Measurements from ENCODE around the gene POU2AF1.
"Not testable (repeated sequence)": the region's sequence is repeated elsewhere in the genome, so short reads cannot be mapped to it uniquely, and the experiment has no call there.

The POU2AF1 gene

DNA sequence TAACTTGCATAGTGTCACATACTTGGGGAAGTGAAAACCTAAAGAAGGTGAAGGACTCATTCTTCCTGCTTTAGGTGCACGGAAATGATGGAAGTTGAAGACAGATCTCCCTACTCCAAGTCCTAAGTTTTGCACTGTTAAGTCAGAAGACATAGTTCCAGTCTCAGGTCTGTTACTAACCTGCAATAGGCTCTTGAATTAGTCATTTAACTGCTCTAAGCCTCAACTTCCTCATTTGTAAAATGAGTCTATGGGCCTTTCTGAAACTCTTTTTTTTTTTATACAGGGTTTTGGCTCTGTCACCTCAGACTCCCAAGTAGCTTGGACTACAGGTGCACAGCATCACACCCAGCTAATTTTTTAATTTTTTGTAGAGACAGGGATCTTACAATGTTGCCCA, 30.8 kb upstream of the POU2AF1 start:
- DNase-seq (ENCODE audit: low read depth): no peak

DNA sequence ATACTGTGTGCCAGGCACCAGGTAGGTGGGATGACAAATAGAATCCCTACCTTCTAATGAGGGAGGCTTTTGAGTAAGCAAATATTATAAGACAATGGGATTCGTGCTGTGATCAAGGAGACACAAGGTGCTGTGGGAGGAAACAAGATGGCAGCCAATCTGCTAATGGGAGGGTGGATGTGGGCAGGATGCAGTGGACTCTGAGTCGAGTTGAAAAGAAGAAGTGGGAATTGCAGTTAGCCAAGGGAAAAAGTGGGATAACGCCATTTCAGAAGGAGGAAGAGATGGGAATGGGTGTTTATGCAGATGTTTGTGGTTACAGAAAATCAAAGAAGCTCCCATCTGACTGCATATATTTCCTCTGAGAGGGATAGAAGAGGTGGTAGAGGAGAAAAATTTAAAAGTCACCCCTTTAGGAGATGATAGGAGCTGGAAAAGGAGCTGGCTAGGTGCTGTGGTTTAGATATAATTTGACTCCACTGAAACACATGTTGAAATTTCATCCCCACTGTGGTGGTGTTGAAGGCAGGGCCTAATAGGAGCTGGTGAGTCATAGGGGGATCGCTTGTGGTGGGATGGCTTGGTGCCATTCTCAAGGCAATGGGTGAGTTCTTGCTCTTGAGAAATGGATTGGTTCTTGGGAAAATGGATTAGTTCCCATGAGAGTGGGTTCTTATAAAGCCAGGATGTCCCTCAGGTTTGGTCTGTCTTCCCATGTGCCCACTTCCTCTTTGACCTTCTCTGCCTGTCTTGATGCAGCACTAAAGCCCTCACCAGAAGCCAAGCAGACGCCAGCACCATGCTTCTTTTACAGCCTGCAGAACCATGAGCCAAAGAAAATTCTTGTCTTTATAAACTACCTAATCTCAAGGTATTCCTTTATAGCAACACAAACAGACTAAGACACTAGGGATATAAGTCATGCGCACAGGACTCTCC, 30.0 kb upstream of the POU2AF1 start:
- no peak for DNase-seq (ENCODE audit: low read depth)

DNA sequence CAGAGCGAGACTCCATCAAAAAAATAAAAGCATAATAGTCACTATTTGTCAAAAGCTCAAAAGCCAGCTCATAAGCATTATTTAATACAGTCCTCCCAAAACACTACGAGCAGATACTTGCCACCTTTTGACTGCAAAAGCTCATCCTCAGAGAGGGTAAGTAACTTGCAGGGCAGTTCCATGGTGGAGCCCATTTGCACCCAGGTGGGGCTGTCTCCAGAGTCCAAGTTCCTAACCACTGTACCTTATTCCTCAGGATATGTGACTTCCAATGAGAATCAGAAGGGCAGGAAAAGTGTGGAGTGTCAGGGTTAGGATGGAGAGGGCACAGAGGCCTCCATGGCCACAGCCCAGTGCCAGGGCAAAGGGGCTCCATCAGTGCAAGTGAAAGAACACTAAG, 28.6 kb upstream of the POU2AF1 start:
- no peak for DNase-seq (ENCODE audit: low read depth)

DNA sequence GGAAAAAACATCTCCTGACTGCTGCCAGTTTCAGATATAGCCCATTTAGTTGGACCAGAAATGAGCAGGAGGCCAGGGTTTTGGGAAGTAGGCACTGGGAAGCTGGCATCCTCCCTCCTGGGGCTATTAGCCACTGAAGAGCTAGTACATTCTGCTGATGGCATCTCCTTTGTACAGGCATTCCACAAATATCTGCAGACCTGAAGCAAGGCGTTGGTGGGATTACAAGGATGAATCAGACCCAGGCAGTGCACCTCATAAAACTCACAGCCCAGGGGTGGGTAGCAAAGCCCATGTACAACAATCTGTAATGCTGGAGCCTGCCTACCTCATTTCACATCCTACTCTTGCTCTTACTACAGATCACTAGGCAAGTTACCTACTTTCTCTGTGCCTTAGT, 27.5 kb upstream of the POU2AF1 start:
- no peak for DNase-seq (ENCODE audit: low read depth)

DNA sequence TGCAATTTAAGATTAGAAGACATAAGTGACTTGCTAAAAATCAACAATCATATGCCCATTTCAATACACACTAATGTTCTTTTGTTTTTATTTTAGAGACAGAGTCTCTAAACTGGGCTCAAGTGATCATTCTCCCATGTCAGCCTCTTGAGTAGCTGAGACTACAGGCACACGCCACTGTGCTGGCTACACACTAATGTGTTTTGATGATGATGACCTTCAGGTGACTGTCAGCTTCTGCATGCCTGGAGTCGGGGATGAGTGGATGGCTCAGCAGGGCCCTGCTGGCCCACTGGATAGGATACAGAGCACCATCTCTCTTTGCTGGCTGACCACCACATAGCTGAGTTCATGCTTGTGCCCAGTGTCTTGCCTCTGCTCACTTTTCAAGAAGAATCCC, 27.0 kb upstream of the POU2AF1 start:
- no peak for DNase-seq (ENCODE audit: low read depth)

DNA sequence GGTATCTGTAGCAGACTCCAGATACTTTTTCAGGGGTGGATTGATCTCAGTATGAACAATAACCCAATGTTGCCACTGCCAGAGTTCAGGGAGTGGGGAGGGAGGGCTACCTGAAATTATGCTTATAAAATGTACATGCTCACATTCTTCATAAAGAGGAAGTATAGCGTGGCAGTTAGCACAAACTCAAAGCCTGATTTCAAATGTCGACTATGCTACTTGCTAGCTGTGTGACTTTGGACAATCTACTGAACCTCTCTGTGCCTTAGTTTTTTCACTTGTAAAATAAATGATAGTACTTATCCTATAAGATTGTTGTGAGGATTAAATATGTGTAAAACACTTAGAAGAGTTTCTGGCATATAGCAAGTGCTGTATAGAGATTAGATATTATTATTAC, 26.5 kb upstream of the POU2AF1 start:
- no peak for DNase-seq (ENCODE audit: low read depth)

DNA sequence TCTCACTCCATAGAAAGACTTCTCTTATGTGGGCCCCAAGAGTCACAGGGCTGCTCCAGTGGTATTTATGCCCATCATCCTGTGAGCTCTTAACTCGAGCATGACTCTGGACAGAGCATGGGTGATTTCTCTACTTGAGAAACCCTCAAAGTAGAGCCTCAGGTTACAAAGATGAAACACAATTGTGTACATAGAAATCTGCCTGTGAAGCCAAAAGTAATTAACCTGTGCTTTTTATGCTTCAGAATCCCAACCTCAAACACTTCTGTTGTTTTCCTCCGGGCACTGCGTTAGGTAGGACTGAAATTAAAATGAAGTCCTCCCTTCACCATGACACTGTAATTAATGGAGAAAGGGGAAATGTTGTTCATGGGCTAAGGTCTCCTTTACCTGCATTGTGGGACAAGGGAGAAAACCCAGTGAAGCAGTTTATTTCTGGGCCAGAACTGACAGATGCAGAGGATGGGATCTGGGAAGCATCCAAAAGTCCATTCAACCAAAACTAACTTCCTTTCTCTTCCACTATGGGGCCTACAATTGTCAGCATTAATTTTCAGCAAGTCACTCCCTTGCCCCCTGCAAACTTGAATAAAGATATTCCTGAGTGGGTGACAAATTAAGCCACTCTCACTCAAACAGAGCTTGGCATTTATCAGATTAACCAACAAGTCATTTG, 24.1 kb upstream of the POU2AF1 start:
- no peak for DNase-seq (ENCODE audit: low read depth)

DNA sequence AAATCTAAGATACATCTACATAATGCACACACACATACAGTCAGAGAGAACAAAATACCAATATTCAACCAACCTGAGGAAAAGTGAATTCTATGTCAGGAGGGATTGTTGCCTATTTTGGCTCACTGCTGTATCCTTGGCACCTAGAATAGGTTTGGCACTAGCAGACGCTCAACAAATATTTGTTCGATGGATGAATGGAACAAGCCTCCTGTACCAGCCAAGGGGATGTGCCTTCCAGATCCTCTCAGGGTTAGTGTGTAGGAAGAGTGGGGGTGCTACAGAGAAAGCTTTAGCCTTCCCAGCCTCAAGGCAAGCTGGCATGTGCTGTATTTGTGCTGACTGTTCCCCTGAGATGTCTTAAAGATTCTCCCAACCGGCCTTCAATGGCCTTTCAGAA, 23.3 kb upstream of the POU2AF1 start:
- DNase-seq (ENCODE audit: low read depth): no peak

DNA sequence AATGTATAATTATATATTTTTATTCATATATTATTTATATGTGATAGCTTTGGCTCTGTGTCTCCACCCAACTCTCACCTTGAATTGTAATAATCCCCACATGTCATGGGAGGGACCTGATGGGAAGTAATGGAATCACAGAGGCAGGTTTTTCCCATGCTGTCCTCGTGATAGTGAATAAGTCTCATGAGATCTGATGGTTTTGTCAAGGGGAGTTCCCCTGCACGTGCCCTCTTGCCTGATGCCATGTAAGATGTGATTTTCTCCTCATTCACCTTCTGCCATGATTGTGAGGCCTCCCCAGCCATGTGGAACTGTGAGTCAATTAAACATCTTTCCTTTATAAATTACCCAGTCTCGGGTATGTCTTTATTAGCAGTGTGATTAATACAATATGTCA, 22.9 kb upstream of the POU2AF1 start:
- not testable (repeated sequence) for DNase-seq (ENCODE audit: low read depth)

DNA sequence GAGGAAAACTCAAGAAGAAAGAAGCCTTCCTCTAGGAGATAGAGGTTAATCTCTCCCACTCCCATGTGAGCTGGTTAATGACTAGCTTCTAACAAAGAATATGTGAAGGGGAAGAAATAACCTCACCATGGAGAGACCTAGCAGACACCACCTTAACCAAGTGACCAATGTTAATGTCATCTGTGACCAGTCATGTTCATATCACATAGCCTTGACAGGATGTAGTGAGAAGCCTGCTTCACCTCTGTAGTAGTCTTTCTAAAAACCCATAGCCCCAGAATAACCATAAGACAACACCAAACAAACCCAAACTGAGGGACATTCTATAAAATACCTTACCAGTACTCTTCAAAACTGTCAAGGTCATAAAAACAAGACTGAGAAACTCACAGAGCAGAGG, 21.5 kb upstream of the POU2AF1 start:
- no peak for DNase-seq (ENCODE audit: low read depth)

DNA sequence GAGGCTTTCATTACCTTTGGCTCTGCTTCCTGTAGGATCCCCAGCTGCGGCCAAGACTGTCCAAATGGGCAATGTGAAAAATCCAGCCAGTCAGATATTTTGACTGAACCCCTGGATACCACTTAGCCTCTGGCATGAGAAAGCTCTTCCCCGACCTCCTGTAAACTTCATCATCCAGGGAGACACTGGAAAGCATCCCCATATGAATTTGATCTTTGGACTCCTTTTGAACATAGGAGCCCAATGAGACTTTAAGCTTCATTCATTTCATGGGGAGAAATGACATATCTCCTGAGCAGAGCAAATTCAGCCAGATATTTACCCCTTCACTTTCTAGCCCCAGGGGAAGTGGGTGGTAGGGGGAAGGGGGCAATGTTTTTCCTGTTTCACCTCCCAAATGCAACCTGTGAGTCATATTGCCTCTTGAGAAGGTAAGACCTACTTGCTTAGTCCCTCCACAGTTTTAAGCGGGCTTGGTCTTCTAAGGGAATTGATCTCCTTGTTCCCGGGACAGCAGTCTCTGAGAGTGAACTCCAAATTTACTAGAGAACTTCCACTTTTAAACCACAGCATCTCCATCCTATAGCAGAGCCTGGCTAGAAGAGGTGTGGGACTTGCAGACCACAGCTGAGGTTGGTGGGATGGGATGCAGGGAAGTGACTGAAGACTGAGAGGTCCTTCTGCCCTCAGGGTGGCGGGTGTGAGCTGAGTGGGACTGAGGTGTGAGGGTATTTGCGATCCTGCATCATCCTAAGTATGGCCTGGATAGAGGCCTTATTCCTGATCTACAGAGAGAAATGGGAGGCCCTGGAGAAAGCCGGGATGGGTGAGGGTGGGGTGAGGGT, 20.3 kb upstream of the POU2AF1 start:
- no peak for DNase-seq (ENCODE audit: low read depth)

DNA sequence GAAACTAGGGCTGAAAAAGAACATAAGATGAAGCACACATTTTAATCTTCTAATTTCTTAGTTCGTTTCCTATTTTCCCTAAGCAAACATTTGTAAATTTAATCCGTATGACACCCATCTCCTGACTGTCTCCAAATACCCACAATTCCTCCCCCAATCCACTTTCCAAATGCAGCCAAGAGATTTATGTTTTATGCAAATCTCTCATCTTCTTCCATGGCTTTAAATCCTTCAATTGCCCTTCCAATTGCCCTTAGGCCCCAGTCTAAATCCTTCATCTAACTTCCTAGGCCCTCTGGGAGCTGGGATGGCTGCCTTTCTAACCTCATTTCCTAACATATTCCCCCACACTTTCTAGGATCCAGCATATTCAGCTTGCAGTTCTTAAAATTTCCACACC, 18.0 kb upstream of the POU2AF1 start:
- no peak for DNase-seq (ENCODE audit: low read depth)

DNA sequence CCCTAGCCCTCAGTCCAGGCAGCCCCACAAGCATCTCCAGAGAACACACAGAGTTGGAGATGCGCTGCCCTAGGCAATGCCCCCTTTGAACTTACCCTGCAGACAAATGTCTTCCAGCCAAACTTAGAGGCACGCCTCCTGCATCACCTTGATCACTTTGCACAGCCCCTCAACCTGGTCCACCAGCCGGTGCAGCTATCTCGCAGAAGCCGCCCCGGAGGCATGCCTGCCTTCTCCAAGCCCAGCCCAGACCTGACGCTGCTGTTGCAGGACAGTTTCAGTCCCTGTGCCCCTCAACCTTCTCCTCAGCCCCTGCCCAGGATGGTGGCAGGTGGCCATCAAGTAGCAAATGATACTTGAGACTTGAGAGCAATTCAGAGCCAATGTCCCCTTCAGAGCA, 16.7 kb upstream of the POU2AF1 start:
- no peak for DNase-seq (ENCODE audit: low read depth)

DNA sequence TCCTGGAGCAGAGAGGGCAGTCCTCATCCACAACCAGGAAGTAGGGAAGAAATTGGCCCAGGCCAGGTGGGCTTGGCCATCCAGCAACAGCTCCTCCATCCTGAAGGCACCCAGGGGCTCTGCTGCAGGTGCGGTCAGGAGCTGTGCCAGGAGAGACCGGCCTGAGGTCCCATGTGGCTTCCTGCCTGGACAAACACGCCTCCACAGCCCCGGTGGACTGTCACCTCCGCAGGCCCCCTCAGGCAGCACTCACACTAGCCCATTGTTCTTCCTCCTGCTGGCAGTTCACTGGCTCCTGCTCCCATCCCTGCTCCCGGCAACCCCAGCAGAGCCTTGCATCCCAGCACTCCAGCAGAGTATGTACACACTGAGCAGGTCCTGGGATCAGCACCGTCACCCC, 16.0 kb upstream of the POU2AF1 start:
- no peak for DNase-seq (ENCODE audit: low read depth)

DNA sequence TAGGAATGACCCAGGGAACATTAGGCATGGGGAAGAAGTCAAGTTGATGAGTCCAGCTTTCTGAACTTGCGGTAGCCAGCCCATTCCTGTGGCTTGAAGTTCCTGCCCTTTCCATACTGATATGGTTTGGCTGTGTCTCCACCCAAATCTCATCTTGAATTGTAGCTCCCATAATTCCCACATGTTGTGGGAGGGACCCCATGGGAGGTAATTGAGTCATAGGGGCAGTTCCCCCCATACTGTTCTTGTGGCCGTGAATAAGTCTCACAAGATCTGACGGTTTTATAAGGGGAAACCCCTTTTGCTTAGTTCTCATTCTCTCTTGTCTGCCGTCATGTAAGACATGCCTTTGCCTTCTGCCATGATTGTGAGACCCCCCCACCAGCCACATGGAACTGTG, 15.1 kb upstream of the POU2AF1 start:
- DNase-seq (ENCODE audit: low read depth): not testable (repeated sequence)

DNA sequence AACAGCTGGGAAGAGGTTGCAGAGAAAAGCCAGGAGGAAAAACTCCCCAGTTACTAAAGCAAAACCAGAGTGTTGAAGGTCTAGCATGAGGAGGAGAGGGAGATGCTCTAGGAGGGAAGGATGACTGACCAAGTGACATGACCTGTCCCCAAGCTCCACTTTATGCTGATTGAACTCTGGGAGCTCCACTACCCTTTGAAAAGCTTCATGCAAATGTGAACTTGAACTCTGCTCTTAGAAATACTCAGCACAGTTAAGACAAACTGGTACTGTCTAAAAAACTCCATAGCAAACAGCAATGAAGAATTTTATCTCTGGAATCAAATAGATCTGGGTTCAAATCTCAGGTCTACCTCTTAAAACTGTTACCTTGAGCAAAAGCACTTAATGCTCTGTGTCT, 14.5 kb upstream of the POU2AF1 start:
- DNase-seq (ENCODE audit: low read depth): no peak

DNA sequence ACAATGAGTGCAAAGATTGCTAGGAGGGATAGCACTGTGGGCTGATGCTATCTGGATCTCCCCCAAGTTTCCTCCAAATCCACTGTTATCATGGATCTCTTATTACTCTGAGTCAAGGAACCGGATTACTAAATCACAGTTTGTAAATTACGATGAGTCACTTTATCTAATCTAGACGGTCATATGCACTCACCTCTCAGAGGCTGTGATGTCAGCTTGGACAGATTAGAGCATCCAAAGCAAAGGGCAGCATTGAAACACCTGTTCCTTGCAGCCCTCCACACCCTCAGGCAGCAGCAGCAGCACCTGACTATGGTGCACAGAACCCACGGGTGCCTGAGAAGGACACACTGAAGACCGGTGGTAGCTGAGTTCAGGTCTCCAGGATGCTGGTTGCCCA, 14.0 kb upstream of the POU2AF1 start:
- no peak for DNase-seq (ENCODE audit: low read depth)

DNA sequence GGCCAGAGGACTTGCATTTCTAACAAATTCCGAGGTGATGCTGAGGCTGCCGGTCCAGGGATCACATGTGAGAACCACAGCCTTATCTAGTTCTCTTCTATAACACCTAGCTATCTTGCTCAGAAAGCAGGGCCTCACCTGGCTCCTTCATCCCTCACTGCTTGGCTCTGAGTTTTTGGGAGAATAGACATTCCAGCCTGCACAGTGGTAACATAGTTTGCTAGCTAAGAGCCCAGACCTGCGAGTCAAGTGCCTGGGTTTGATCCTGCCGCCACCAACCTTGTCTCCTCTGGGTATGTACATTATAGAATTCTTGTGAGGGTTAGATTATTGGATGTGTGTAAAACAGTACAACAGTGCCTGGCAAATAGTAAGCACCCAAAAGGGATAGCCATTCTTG, 13.5 kb upstream of the POU2AF1 start:
- no peak for DNase-seq (ENCODE audit: low read depth)

DNA sequence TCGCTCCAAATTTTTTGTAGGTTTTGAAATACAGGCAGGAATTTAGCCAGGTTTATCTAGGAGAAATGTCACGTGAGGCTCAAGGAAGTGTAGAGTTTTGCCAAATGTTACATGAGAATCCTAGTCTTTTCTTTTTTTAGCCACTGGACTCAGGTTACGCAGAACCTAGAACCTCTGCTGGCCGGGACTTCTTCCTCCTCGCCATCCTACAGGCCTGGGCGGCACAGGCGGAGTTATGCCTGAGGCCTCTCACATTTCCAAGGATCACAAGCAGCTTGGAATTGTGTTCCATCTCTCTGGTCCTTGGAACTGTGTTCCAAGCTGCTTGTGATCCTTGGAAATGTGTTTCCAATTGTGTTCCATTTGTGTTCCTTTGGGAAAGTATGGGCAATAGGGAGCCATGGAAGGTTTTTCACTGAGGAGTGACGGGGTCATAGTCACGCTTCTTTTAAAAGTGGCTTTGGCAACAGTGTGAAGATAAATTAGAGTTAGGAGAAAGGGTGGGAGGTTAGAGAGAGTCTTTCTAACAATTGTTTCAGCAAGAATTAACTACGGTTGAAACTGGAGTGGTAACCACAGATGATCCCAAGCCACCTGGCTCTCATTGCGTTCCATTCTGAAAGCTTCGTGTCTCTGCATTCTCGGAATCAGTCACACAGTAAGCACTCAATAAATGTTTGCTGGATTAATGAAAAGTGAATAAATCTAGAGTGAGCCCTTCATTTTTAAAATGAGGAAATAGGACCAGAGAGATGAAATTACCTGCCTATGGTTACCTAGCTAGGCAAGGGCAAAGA, 12.5 kb upstream of the POU2AF1 start:
- no peak for DNase-seq (ENCODE audit: low read depth)

DNA sequence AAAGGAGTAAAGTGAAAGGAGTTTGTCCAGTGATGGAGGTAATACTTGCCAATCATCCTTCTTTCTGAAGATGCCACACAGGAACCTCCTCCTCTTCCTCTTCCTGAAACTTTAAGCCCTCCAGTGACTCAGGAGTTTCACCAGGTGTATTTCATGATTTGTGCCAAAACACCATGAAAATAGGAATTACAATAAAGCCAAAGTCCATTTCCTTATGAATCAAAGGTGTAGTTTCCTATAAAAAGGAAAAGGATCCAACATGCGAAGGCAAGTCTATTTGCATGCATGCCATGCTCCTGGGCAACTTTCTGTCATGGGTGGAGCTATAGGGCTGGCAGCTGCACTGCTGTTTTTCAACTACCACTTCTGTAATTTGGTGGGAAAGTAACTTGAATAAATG, 9.8 kb upstream of the POU2AF1 start:
- DNase-seq (ENCODE audit: low read depth): no peak

DNA sequence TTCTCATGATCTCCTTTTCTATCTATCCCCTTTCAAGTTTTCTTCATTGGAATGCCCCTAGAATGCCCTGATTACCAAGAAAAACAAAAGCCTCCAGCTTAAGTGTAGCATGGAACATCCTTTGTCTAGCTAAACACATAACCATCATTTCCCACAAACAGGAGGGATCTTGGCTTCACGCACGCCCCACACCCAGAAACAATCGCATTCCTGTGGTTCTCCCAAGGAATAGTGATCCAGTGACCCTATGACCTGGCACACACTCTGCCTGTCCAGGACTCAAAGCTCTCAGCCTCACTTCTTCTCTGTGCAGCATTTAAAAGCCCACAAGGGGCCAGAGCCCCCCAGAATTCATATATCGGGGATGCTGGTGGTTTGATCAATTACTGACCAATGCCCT, 9.3 kb upstream of the POU2AF1 start:
- no peak for DNase-seq (ENCODE audit: low read depth)

DNA sequence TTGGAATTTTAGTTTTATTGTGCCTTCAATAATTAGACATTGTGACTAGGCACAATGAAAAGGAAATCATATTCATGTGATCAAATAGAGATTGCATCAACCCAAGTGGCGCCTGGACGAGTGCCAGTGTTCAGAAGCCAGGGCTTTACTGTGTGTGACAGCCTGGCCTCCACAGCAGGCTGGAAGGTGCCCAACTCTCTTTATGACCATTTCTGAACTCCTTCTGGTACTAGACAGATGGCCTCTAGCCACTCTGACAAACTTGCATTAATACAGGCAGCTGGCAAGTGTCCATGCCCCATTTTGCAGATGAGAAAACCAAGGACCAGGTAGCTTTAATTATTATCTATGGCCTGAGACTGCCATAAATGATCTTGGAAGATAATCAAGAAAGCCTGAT, 8.3 kb upstream of the POU2AF1 start:
- no peak for DNase-seq (ENCODE audit: low read depth)

All from GM04503 (cell line).